ENCODE measurements around the gene HMOX2. TPM values are rescaled to one million over a fixed set of nuclear protein-coding genes. Genes with fewer than 3 reads are reported as not detected.
A peak's percentile ranks its signal among the peaks of the same experiment; 100 is the strongest.

HMOX2 gene
- total and polyA plus RNA-seq, 12 donors, result 58.4 to 251 (median 85.3) TPM

GRCh38 chr16:4556112-4556511 lies 79.9 kb downstream of the HMOX2 start, which contains the start of gene C16orf96:
Gene C16orf96, plus strand, starts transcription at chr16:4556340. Its CDS starts 150 bp downstream, at chr16:4556490.
- no peaks in the 10 kb centered on the region for H3K36me3 ChIP-seq
- no peak for ATAC-seq
- no peak for TF ChIP-seq CTCF (IDR thresholded peaks at IDR 0.05)

GRCh38 chr16:4556580-4556979 lies 80.4 kb downstream of the HMOX2 start:
- no peak for DNase-seq
- ATAC-seq, result no peak
- no peak overlapping the region for H3K4me3 ChIP-seq
- WGBS, 2 donors, result 85 to 92% methylated on average over 14 of the region's 14 CpGs
- intact Hi-C loops (cut with DNase I), result loop anchor here in 1 of 10 donors (5.0 kb wide), 1 partner anchor 579 kb away; no protein-coding TSS in a partner anchor
- H3K4me1 ChIP-seq, result no peaks in the 10 kb centered on the region
- H3K27me3 ChIP-seq, result no peaks in the 10 kb centered on the region
- TF ChIP-seq CTCF (IDR thresholded peaks at IDR 0.05), result no peak
- no peaks in the 10 kb centered on the region for H3K9me3 ChIP-seq
- H3K36me3 ChIP-seq, result no peaks in the 10 kb centered on the region
- no peak overlapping the region for H3K27ac ChIP-seq

More at GRCh38 chr16:4556112-4556511, 79.9 kb downstream of the HMOX2 start, which contains the start of gene C16orf96:
- Histone ChIP-seq H3K9me3 (no peaks in the 10 kb centered on the region), H3K4me1 (no peaks in the 10 kb centered on the region), H3K4me3 (no peak within 1 kb of the TSS), H3K27me3 (no peaks in the 10 kb centered on the region), H3K27ac (no peak within 1 kb of the TSS)
- 84 to 91% methylated on average over 4 of the region's 4 CpGs for WGBS, 2 donors
- intact Hi-C loops (cut with DNase I), result loop anchor here in 1 of 10 donors (5.0 kb wide), 1 partner anchor 579 kb away; no protein-coding TSS in a partner anchor
- no peak for DNase-seq

GRCh38 chr16:4557973-4558372 lies 81.8 kb downstream of the HMOX2 start:
- ATAC-seq, result peak in 1 of 8 donors; percentile 26
- Histone ChIP-seq H3K27me3 (no peaks in the 10 kb centered on the region), H3K9me3 (no peaks in the 10 kb centered on the region), H3K27ac (no peak overlapping the region), H3K4me1 (no peaks in the 10 kb centered on the region), H3K4me3 (no peak overlapping the region), H3K36me3 (no peaks in the 10 kb centered on the region)
- no peak for DNase-seq
- intact Hi-C loops (cut with DNase I), result loop anchor here in 1 of 10 donors (5.0 kb wide), 1 partner anchor 581 kb away; no protein-coding TSS in a partner anchor
- TF ChIP-seq CTCF (IDR thresholded peaks at IDR 0.05), result no peak
- 79 to 84% methylated on average over 10 of the region's 10 CpGs for WGBS, 2 donors

Other genes starting within 250 kb of the HMOX2 start
- gene SRL, start 234.3 kb upstream of the HMOX2 start, total RNA-seq, result 100 to 1,000 TPM; 443 to 587 (median 486) TPM
- 100 to 1,000 TPM; 161 to 224 TPM for gene SRL, start 234.3 kb upstream of the HMOX2 start, polyA plus RNA-seq
- gene TFAP4, start 203.4 kb upstream of the HMOX2 start, total RNA-seq, result 1 to 10 TPM; 1.8 to 6.6 (median 3.1) TPM
- gene TFAP4, start 203.4 kb upstream of the HMOX2 start, polyA plus RNA-seq, result 1 to 10 TPM; 2.0 to 4.6 TPM
- gene GLIS2, start 160.3 kb upstream of the HMOX2 start, total RNA-seq, result 10 to 100 TPM in 8 of 10 donors, 1 to 10 TPM in 2; 9.0 to 16.9 (median 14.9) TPM
- 10 to 100 TPM in 1 of 2 donors, 1 to 10 TPM in 1; 6.9 to 13.1 TPM for gene GLIS2, start 160.3 kb upstream of the HMOX2 start, polyA plus RNA-seq
- gene PAM16, start 125.1 kb upstream of the HMOX2 start, total RNA-seq, result 10 to 100 TPM; 44.2 to 75.0 (median 55.6) TPM
- gene PAM16, start 125.1 kb upstream of the HMOX2 start, polyA plus RNA-seq, result 100 to 1,000 TPM; 136 to 288 TPM
- 10 to 100 TPM in 1 of 10 donors, 1 to 10 TPM in 9; 3.1 to 14.7 (median 5.8) TPM for gene VASN, start 104.5 kb upstream of the HMOX2 start, total RNA-seq
- 10 to 100 TPM in 1 of 2 donors, 1 to 10 TPM in 1; 7.7 to 27.9 TPM for gene VASN, start 104.5 kb upstream of the HMOX2 start, polyA plus RNA-seq
- gene CORO7, start 59.8 kb upstream of the HMOX2 start, total RNA-seq, result 10 to 100 TPM in 5 of 10 donors, 1 to 10 TPM in 5; 6.5 to 21.8 (median 10.1) TPM
- 10 to 100 TPM; 11.9 to 17.0 TPM for gene CORO7, start 59.8 kb upstream of the HMOX2 start, polyA plus RNA-seq
- gene DNAJA3, start 50.5 kb upstream of the HMOX2 start, total RNA-seq, result 10 to 100 TPM; 51.4 to 76.7 (median 72.5) TPM
- gene DNAJA3, start 50.5 kb upstream of the HMOX2 start, polyA plus RNA-seq, result 10 to 100 TPM; 29.0 to 52.1 TPM
- gene NMRAL1, start 1.8 kb upstream of the HMOX2 start, total RNA-seq, result 10 to 100 TPM in 9 of 10 donors, 1 to 10 TPM in 1; 9.5 to 36.1 (median 27.4) TPM
- 10 to 100 TPM; 30.7 to 46.5 TPM for gene NMRAL1, start 1.8 kb upstream of the HMOX2 start, polyA plus RNA-seq
- gene CDIP1, start 62.4 kb downstream of the HMOX2 start, total RNA-seq, result 10 to 100 TPM; 38.0 to 59.5 (median 47.0) TPM
- gene CDIP1, start 62.4 kb downstream of the HMOX2 start, polyA plus RNA-seq, result 10 to 100 TPM; 28.2 to 37.5 TPM
- gene C16orf96, start 79.9 kb downstream of the HMOX2 start, total RNA-seq, result under 1 TPM; 0.06 to 0.21 (median 0.09) TPM
- under 1 TPM in 1 of 2 donors, not detected in 1; 0.01 TPM for gene C16orf96, start 79.9 kb downstream of the HMOX2 start, polyA plus RNA-seq
- 10 to 100 TPM; 14.7 to 34.4 (median 20.4) TPM for gene UBALD1, start 138.5 kb downstream of the HMOX2 start, total RNA-seq
- 10 to 100 TPM; 19.4 to 39.4 TPM for gene UBALD1, start 138.5 kb downstream of the HMOX2 start, polyA plus RNA-seq
- 10 to 100 TPM; 32.2 to 73.5 (median 42.9) TPM for gene MGRN1, start 148.4 kb downstream of the HMOX2 start, total RNA-seq
- gene MGRN1, start 148.4 kb downstream of the HMOX2 start, polyA plus RNA-seq, result 10 to 100 TPM; 19.2 to 20.3 TPM
- 10 to 100 TPM; 34.1 to 65.7 (median 49.6) TPM for gene NUDT16L1, start 217.2 kb downstream of the HMOX2 start, total RNA-seq
- gene NUDT16L1, start 217.2 kb downstream of the HMOX2 start, polyA plus RNA-seq, result 10 to 100 TPM; 25.4 to 48.8 TPM